Neuron (in vitro differentiated cells): ENCODE results near the gene RNF113B.

Experiments
- H2AFZ ChIP-seq: one replicate; pipeline ENCODE4 v1.6.1; 2013; ENCODE audit warnings: low read depth, mild to moderate bottlenecking, inconsistent platforms, low read length, moderate library complexity
- H3K27me3 ChIP-seq: one replicate; pipeline ENCODE4 v1.6.1; 2013; ENCODE audit warnings: low read length; ENCODE audit not compliant: insufficient read depth
- H3K36me3 ChIP-seq: one replicate; pipeline ENCODE4 v1.6.1; 2013; ENCODE audit warnings: low read length; ENCODE audit not compliant: insufficient read depth
- H3K4me1 ChIP-seq: one replicate; pipeline ENCODE4 v1.6.1; 2013; ENCODE audit warnings: low read length; ENCODE audit not compliant: insufficient read depth
- H3K4me3 ChIP-seq: 2 replicates; pipeline ENCODE4 v1.5.1; 2013; ENCODE audit warnings: mild to moderate bottlenecking, low read length, moderate library complexity
- H3K9me3 ChIP-seq: one replicate; pipeline ENCODE4 v1.6.1; 2013; ENCODE audit warnings: low read length

Gene RNF113B

DNA sequence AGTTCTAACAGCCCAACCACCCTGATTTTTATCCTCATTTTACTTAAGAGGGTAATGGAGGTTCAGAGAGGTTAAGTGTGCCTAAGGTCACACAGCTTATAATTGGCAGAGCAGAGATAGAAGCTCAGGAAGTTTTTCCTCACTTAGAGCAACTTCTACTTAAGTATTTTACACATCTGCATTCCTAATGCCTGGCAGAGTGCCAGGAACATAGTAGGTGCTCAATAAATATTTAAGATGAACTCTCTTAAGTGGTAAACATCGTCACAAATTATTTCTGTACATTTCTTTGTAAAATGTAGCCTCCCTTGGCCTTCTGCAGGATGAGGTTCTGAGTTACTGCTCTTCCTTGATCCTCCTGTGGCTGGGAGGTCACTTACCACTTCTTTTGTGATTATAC lies 19.5 kb downstream of the RNF113B start:
- no peaks in the 10 kb centered on the region for H3K27me3 ChIP-seq
- H3K9me3 ChIP-seq = peaks cover 3% of the 10 kb centered on the region
- no peaks in the 10 kb centered on the region for H3K4me1 ChIP-seq
- no peak overlapping the region for H3K4me3 ChIP-seq
- H2AFZ ChIP-seq = no peak overlapping the region
- H3K36me3 ChIP-seq = peaks cover 10% of the 10 kb centered on the region

DNA sequence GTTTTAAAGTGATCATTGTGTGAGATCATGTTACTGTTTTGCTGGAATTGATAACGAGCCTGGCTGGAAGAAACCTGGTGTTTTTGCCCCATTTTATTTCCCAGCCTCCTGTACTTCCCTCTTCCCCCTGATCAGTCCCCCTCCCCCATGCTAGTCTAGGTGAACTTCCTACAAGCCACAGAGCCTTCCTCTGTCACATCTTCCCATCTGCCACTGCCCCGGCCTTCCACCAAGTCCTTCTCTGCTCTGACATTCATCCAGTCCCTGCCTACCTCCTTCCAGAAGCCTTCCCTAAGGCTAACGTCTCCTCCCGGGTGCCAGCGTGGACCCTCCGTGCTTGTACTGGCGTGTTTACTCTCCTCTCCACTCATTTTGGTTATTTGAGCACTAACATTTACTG lies 19.9 kb downstream of the RNF113B start:
- H3K36me3 ChIP-seq = peaks cover 6% of the 10 kb centered on the region

DNA sequence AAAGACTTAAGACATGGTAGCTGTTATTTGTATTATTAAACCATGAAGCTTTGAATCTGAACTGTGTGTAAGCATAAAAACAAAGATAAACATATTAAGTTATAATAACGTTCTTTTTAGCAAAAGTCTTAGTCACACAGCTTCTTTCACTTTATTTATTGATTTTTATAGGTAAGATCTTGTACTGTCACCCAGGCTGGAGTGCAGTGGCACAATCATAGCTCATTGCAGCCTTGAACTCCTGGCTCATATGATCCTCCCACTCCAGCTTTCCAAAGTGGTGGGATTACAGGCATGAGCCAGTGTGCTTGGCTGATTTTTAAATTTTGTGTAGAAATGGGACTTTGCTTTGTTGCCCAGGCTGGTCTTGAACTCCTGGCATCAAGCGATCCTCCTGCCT lies 20.8 kb downstream of the RNF113B start:
- H3K9me3 ChIP-seq = no peaks in the 10 kb centered on the region
- no peaks in the 10 kb centered on the region for H3K4me1 ChIP-seq
- no peaks in the 10 kb centered on the region for H3K27me3 ChIP-seq
- H3K4me3 ChIP-seq = no peak overlapping the region
- no peak overlapping the region for H2AFZ ChIP-seq
- peaks cover 4% of the 10 kb centered on the region for H3K36me3 ChIP-seq

More for the DNA sequence above, 19.9 kb downstream of the RNF113B start:
- Histone ChIP-seq H3K9me3 (peaks cover 2% of the 10 kb centered on the region), H3K4me1 (no peaks in the 10 kb centered on the region), H3K4me3 (no peak overlapping the region), H2AFZ (no peak overlapping the region), H3K27me3 (no peaks in the 10 kb centered on the region)

- peaks cover 4% of the 10 kb centered on the region for H3K36me3 ChIP-seq
- no peaks in the 10 kb centered on the region for H3K27me3 ChIP-seq
- H2AFZ ChIP-seq = no peak overlapping the region
- H3K4me1 ChIP-seq = no peaks in the 10 kb centered on the region
- no peaks in the 10 kb centered on the region for H3K9me3 ChIP-seq
- no peak overlapping the region for H3K4me3 ChIP-seq
Observed at GRCh38 chr13:98155475-98156109, 21.5 kb downstream of the RNF113B start.

- no peak overlapping the region for H2AFZ ChIP-seq
- peaks cover 3% of the 10 kb centered on the region for H3K36me3 ChIP-seq
- no peaks in the 10 kb centered on the region for H3K9me3 ChIP-seq
- no peak overlapping the region for H3K4me3 ChIP-seq
- no peaks in the 10 kb centered on the region for H3K27me3 ChIP-seq
- peaks cover 20% of the 10 kb centered on the region for H3K4me1 ChIP-seq
Observed at GRCh38 chr13:98150832-98151479, 26.1 kb downstream of the RNF113B start.

- Histone ChIP-seq H3K4me3 (no peak overlapping the region), H3K36me3 (peaks cover 3% of the 10 kb centered on the region), H3K9me3 (no peaks in the 10 kb centered on the region)
Observed at GRCh38 chr13:98147521-98147920, 29.5 kb downstream of the RNF113B start.

GRCh38 chr13:98144801-98145350 lies 32.2 kb downstream of the RNF113B start:
- H3K36me3 ChIP-seq = peaks cover 3% of the 10 kb centered on the region
- no peak overlapping the region for H2AFZ ChIP-seq
- peaks cover 44% of the 10 kb centered on the region for H3K4me1 ChIP-seq
- H3K27me3 ChIP-seq = peaks cover 8% of the 10 kb centered on the region
- peak overlapping the region; percentile 54 for H3K4me3 ChIP-seq
- H3K9me3 ChIP-seq = no peaks in the 10 kb centered on the region

More at GRCh38 chr13:98147521-98147920, 29.5 kb downstream of the RNF113B start:
- Histone ChIP-seq H3K4me1 (peaks cover 38% of the 10 kb centered on the region), H2AFZ (no peak overlapping the region), H3K27me3 (no peaks in the 10 kb centered on the region)

GRCh38 chr13:98144027-98144741 lies 32.9 kb downstream of the RNF113B start:
- Histone ChIP-seq H3K4me3 (peak overlapping the region; percentile 54), H3K27me3 (peaks cover 8% of the 10 kb centered on the region), H3K4me1 (peaks cover 44% of the 10 kb centered on the region), H3K9me3 (no peaks in the 10 kb centered on the region), H3K36me3 (peaks cover 1% of the 10 kb centered on the region), H2AFZ (no peak overlapping the region)

GRCh38 chr13:98143601-98144026 lies 33.5 kb downstream of the RNF113B start:
- Histone ChIP-seq H2AFZ (no peak overlapping the region), H3K4me3 (peak overlapping the region; percentile 54), H3K4me1 (peaks cover 44% of the 10 kb centered on the region), H3K36me3 (no peaks in the 10 kb centered on the region), H3K27me3 (peaks cover 10% of the 10 kb centered on the region), H3K9me3 (no peaks in the 10 kb centered on the region)

GRCh38 chr13:98143157-98143553 lies 33.9 kb downstream of the RNF113B start:
- Histone ChIP-seq H3K9me3 (no peaks in the 10 kb centered on the region), H3K4me1 (peaks cover 44% of the 10 kb centered on the region)

GRCh38 chr13:98142380-98143156 lies 34.5 kb downstream of the RNF113B start, which contains the start of gene FARP1:
TSS of gene FARP1 (plus strand) at chr13:98143094. CDS start at chr13:98213243, 70,149 bp downstream.
- peaks cover 40% of the 10 kb centered on the region for H3K4me1 ChIP-seq
- peaks cover 10% of the 10 kb centered on the region for H3K27me3 ChIP-seq
- H3K4me3 ChIP-seq = peak within 1 kb of the TSS; percentile 54
- no peaks in the 10 kb centered on the region for H3K36me3 ChIP-seq
- no peaks in the 10 kb centered on the region for H3K9me3 ChIP-seq
- H2AFZ ChIP-seq = peak within 1 kb of the TSS; percentile 95

More at GRCh38 chr13:98143157-98143553, 33.9 kb downstream of the RNF113B start:
- Histone ChIP-seq H3K36me3 (no peaks in the 10 kb centered on the region), H3K27me3 (peaks cover 10% of the 10 kb centered on the region), H2AFZ (no peak overlapping the region), H3K4me3 (peak overlapping the region; percentile 54)

DNA sequence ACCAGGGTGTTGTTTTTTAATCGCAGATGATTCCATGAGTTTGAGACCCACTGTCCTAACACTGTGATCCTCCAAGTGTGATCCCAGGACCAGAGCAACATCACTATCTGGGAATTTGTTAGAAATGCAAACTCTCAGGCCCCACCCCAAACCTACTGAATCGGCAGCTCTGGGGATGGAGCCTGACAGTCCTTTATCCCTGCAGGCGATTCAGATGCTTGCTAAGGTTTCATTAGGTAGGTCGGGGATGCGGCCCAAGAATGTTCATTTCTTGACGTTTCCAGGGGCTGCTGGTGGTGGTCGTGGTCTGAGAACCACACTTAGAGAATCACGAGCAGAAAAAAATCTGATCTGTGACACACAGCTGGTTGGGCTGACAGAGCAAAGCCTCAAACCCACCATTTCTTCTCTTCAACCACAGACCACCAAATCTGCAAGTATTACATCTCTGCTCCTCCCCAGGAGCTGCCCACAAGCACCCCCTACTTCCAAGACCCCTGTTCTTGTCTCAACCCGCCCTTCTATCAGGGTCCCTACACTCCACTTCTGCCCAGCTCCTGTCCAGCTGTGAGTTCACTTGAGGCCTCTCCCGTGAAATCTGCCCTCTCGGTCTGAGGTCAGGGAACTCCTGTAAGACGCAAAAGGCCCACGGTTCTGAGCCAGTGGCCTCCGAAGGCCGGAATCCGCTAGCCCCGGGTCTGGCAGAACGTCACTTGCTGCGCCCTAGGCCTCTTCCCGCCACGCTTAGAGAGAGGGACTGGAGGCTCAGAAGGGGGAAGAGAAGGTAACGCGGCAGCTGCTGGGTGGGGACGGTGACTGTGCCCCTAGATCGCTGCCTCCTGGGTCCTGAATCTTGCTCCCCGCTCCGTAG lies 35.3 kb downstream of the RNF113B start:
- Histone ChIP-seq H3K27me3 (peaks cover 10% of the 10 kb centered on the region), H3K4me1 (peaks cover 32% of the 10 kb centered on the region), H3K4me3 (peak overlapping the region; percentile 54), H3K36me3 (no peaks in the 10 kb centered on the region), H3K9me3 (no peaks in the 10 kb centered on the region), H2AFZ (peak overlapping the region; percentile 95)
